ENCODE data around the gene CRMP1. TPM values are rescaled to one million over a fixed set of nuclear protein-coding genes. Genes with fewer than 3 reads are reported as not detected.

Gene CRMP1
- total RNA-seq, 6 experiments from 2014 or later, result 0.09 to 0.31 (median 0.10) TPM; not detected in 3

GRCh38 chr4:5783486-5783885, 109.4 kb downstream of the CRMP1 start:
- peak in 1 of 3 donors; percentile 13 for DNase-seq
- Histone ChIP-seq H3K4me3 (no peak overlapping the region), H3K27ac (no peak overlapping the region), H3K4me1 (no peaks in the 10 kb centered on the region), H3K27me3 (no peaks in the 10 kb centered on the region), H3K9me3 (no peaks in the 10 kb centered on the region), H3K36me3 (no peaks in the 10 kb centered on the region)
- WGBS (ENCODE audit: insufficient coverage, low coverage, low lambda C conversion rate, missing lambda C conversion rate), result 70% methylated on average over 3 of the region's 14 CpGs
- TF ChIP-seq CTCF (IDR thresholded peaks at IDR 0.05), result no peak
- no peak for TF ChIP-seq POLR2A (IDR thresholded peaks at IDR 0.05)
- intact Hi-C loops (cut with DNase I), result no loop called here
- ATAC-seq, result no peak

- Histone ChIP-seq H3K27ac (no peak overlapping the region), H3K36me3 (no peaks in the 10 kb centered on the region), H3K9me3 (no peaks in the 10 kb centered on the region), H3K4me3 (no peak overlapping the region), H3K4me1 (no peaks in the 10 kb centered on the region), H3K27me3 (no peaks in the 10 kb centered on the region)
- WGBS (ENCODE audit: insufficient coverage, low coverage, low lambda C conversion rate, missing lambda C conversion rate), result 80% methylated on average over 5 of the region's 6 CpGs
- intact Hi-C loops (cut with DNase I), result no loop called here
- no peak for TF ChIP-seq POLR2A (IDR thresholded peaks at IDR 0.05)
- no peak for TF ChIP-seq CTCF (IDR thresholded peaks at IDR 0.05)
- peak in 1 of 3 donors; percentile 1 for DNase-seq
- ATAC-seq, result no peak
Observed at GRCh38 chr4:5782829-5783476, 109.9 kb downstream of the CRMP1 start.

GRCh38 chr4:5781691-5782090, 111.2 kb downstream of the CRMP1 start:
- H3K4me1 ChIP-seq, result no peaks in the 10 kb centered on the region
- H3K27ac ChIP-seq, result no peak overlapping the region
- no peak for DNase-seq
- WGBS (ENCODE audit: insufficient coverage, low coverage, low lambda C conversion rate, missing lambda C conversion rate), result 27% methylated on average over 3 of the region's 3 CpGs
- no peaks in the 10 kb centered on the region for H3K36me3 ChIP-seq
- no peaks in the 10 kb centered on the region for H3K9me3 ChIP-seq
- TF ChIP-seq POLR2A (IDR thresholded peaks at IDR 0.05) (no peak), CTCF (IDR thresholded peaks at IDR 0.05) (no peak)
- no peak for ATAC-seq
- no peaks in the 10 kb centered on the region for H3K27me3 ChIP-seq
- H3K4me3 ChIP-seq, result no peak overlapping the region
- intact Hi-C loops (cut with DNase I), result no loop called here

- 70% methylated on average over 7 of the region's 9 CpGs for WGBS (ENCODE audit: insufficient coverage, low coverage, low lambda C conversion rate, missing lambda C conversion rate)
Observed at GRCh38 chr4:5780831-5781480, 111.9 kb downstream of the CRMP1 start.

More at GRCh38 chr4:5780831-5781480, 111.9 kb downstream of the CRMP1 start:
- Histone ChIP-seq H3K4me3 (no peak overlapping the region), H3K36me3 (no peaks in the 10 kb centered on the region), H3K27me3 (no peaks in the 10 kb centered on the region), H3K4me1 (no peaks in the 10 kb centered on the region), H3K27ac (no peak overlapping the region), H3K9me3 (no peaks in the 10 kb centered on the region)
- ATAC-seq (no peak), DNase-seq (peak in 1 of 3 donors; percentile 3)
- TF ChIP-seq CTCF (IDR thresholded peaks at IDR 0.05) (no peak), POLR2A (IDR thresholded peaks at IDR 0.05) (no peak)
- intact Hi-C loops (cut with DNase I), result no loop called here
